Hepatocyte (in vitro differentiated cells): ENCODE measurements around the gene TNNT3.

ENCODE experiments used
- CTCF ChIP-seq: fragments of 200-600 bp; sonication (generic); IDR thresholded peaks from 2 replicates; pipeline ENCODE4 v1.5.1; 2016; ENCODE audit warnings: antibody characterized with exemption, mild to moderate bottlenecking; ENCODE audit not compliant: poor library complexity
- EZH2phosphoT487 ChIP-seq: fragments of 200-600 bp; sonication (generic); IDR thresholded peaks from one replicate; pipeline ENCODE4 v1.6.1; 2018; ENCODE audit warnings: antibody characterized with exemption, mild to moderate bottlenecking, low read depth, moderate library complexity; ENCODE audit not compliant: unreplicated experiment, severe bottlenecking

- TF ChIP-seq CTCF: no peak
- TF ChIP-seq EZH2phosphoT487: no peak
Observed at GRCh38 chr11:1953489-1954266, 34.2 kb downstream of the TNNT3 start.
